ENCODE data around the gene DYTN. TPM values are rescaled to one million over a fixed set of nuclear protein-coding genes. Genes with fewer than 3 reads are reported as not detected.

DYTN gene
- total and polyA plus RNA-seq, 8 donors, result not detected

GRCh38 chr2:206756816-206757215 lies 38.6 kb upstream of the DYTN start:
- H3K9me3 ChIP-seq, result no peaks in the 10 kb centered on the region
- intact Hi-C loops (cut with DNase I), result no loop called here
- no peak overlapping the region for H3K27ac ChIP-seq
- WGBS, 2 donors, result 19 to 23% methylated on average over 1 of the region's 1 CpG
- no peak overlapping the region for H3K4me3 ChIP-seq
- H3K36me3 ChIP-seq, result no peaks in the 10 kb centered on the region
- TF ChIP-seq CTCF (IDR thresholded peaks at IDR 0.05), result no peak
- FAIRE-seq, result no peak
- ATAC-seq, result no peak
- H3K4me1 ChIP-seq, result no peaks in the 10 kb centered on the region
- DNase-seq, result no peak
- H3K27me3 ChIP-seq, result no peaks in the 10 kb centered on the region

GRCh38 chr2:206740800-206741199 lies 22.6 kb upstream of the DYTN start:
- no peaks in the 10 kb centered on the region for H3K4me1 ChIP-seq
- WGBS, 2 donors, result 42 to 52% methylated on average over 2 of the region's 2 CpGs
- DNase-seq, result no peak
- no peak overlapping the region for H3K27ac ChIP-seq
- ATAC-seq, result no peak
- H3K27me3 ChIP-seq, result no peaks in the 10 kb centered on the region
- no peak for TF ChIP-seq CTCF (IDR thresholded peaks at IDR 0.05)
- no peak for FAIRE-seq
- no peak overlapping the region for H3K4me3 ChIP-seq
- no peaks in the 10 kb centered on the region for H3K36me3 ChIP-seq
- H3K9me3 ChIP-seq, result no peaks in the 10 kb centered on the region
- intact Hi-C loops (cut with DNase I), result no loop called here

- no peaks in the 10 kb centered on the region for H3K9me3 ChIP-seq
- H3K27me3 ChIP-seq, result no peaks in the 10 kb centered on the region
- FAIRE-seq, result no peak
- H3K4me3 ChIP-seq, result no peak overlapping the region
- H3K36me3 ChIP-seq, result no peaks in the 10 kb centered on the region
- no peak for ATAC-seq
- no peak overlapping the region for H3K27ac ChIP-seq
- H3K4me1 ChIP-seq, result no peaks in the 10 kb centered on the region
- no peak for TF ChIP-seq CTCF (IDR thresholded peaks at IDR 0.05)
- no peak for DNase-seq
- WGBS, 2 donors, result 56 to 58% methylated on average over 2 of the region's 2 CpGs
- intact Hi-C loops (cut with DNase I), result no loop called here
Observed at GRCh38 chr2:206739271-206739670, 21.1 kb upstream of the DYTN start.

GRCh38 chr2:206736935-206737334 lies 18.7 kb upstream of the DYTN start:
- ATAC-seq, result no peak
- WGBS, 2 donors, result 72 to 79% methylated on average over 5 of the region's 5 CpGs
- H3K27me3 ChIP-seq, result no peaks in the 10 kb centered on the region
- no peak for DNase-seq
- H3K36me3 ChIP-seq, result no peaks in the 10 kb centered on the region
- FAIRE-seq, result no peak
- intact Hi-C loops (cut with DNase I), result no loop called here
- no peak overlapping the region for H3K27ac ChIP-seq
- no peak for TF ChIP-seq CTCF (IDR thresholded peaks at IDR 0.05)
- no peaks in the 10 kb centered on the region for H3K4me1 ChIP-seq
- no peak overlapping the region for H3K4me3 ChIP-seq
- H3K9me3 ChIP-seq, result no peaks in the 10 kb centered on the region

GRCh38 chr2:206733341-206733740 lies 15.1 kb upstream of the DYTN start:
- Histone ChIP-seq H3K9me3 (no peaks in the 10 kb centered on the region), H3K4me3 (no peak overlapping the region), H3K27ac (no peak overlapping the region), H3K27me3 (no peaks in the 10 kb centered on the region), H3K36me3 (no peaks in the 10 kb centered on the region), H3K4me1 (no peaks in the 10 kb centered on the region)
- ATAC-seq (no peak), FAIRE-seq (no peak), DNase-seq (no peak)
- no peak for TF ChIP-seq CTCF (IDR thresholded peaks at IDR 0.05)
- intact Hi-C loops (cut with DNase I), result no loop called here
- WGBS, 2 donors, result 44 to 58% methylated on average over 2 of the region's 2 CpGs

All from pancreas (tissue), 10 donors.